ENCODE data around the gene NPIPA1.

Gene NPIPA1

GRCh38 chr16:14958323-14958600 is 21.0 kb downstream of the NPIPA1 start:
- WGBS (ENCODE audit: extremely low coverage, insufficient coverage, low lambda C conversion rate): no CpG with 5 or more reads among the region's 4 CpGs
- Histone ChIP-seq H3K9ac (ENCODE audit: low read length) (no peak overlapping the region), H3K56ac (ENCODE audit: low read length) (no peak overlapping the region), H3K79me2 (ENCODE audit: control insufficient read depth, insufficient read depth, low read length) (no peaks in the 10 kb centered on the region), H2AK5ac (ENCODE audit: low read length) (no peak overlapping the region), H3K4me2 (ENCODE audit: low read length) (no peak overlapping the region), H3K4me1 (ENCODE audit: control insufficient read depth, low read depth, low read length) (no peaks in the 10 kb centered on the region), H3K23ac (ENCODE audit: low read length) (no peak overlapping the region), H3K79me1 (ENCODE audit: low read length) (no peaks in the 10 kb centered on the region), H2BK120ac (ENCODE audit: low read depth, low read length) (no peak overlapping the region), H2BK5ac (ENCODE audit: low read length) (no peak overlapping the region), H3K18ac (ENCODE audit: low read length) (no peak overlapping the region), H3K27ac (ENCODE audit: low read depth, low read length) (no peak overlapping the region), H3K36me3 (ENCODE audit: control insufficient read depth, insufficient read depth, low read length) (no peaks in the 10 kb centered on the region), H2BK15ac (replicated peaks; ENCODE audit: low read depth) (no peak overlapping the region), H4K5ac (ENCODE audit: low read length) (no peak overlapping the region), H3K4me3 (ENCODE audit: low read length) (no peak overlapping the region), H4K8ac (ENCODE audit: low read depth, low read length) (no peak overlapping the region), H3K27me3 (ENCODE audit: insufficient read depth, low read length, poor library complexity) (no peaks in the 10 kb centered on the region), H3K4ac (ENCODE audit: low read depth, low read length) (no peak overlapping the region)
- no peak for DNase-seq

DNA sequence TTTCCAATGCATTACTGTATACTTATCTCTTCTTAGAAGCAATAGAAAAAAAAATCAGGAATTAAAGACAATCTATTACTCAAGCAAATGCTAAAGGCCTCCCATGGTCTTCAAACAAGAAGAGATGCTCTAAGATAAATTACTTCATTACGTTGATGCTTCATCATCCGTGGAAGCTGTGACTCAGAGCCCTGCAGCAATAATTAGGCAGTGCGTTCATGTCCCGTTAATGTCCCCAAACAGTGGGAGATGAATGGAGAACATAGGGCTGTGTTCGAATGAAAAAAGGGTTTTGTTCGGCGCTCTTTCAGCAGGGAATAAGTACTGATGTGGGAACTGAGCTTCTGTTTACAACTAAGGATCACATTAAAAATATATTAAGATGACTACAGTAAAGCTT is 21.7 kb downstream of the NPIPA1 start:
- H3K4me3 ChIP-seq (ENCODE audit: low read length): no peak overlapping the region
- H3K56ac ChIP-seq (ENCODE audit: low read length): no peak overlapping the region
- H3K79me2 ChIP-seq (ENCODE audit: control insufficient read depth, insufficient read depth, low read length): no peaks in the 10 kb centered on the region
- no peaks in the 10 kb centered on the region for H3K79me1 ChIP-seq (ENCODE audit: low read length)
- H3K27me3 ChIP-seq (ENCODE audit: insufficient read depth, low read length, poor library complexity): no peaks in the 10 kb centered on the region
- no peak overlapping the region for H2BK120ac ChIP-seq (ENCODE audit: low read depth, low read length)
- no peak for DNase-seq
- H4K8ac ChIP-seq (ENCODE audit: low read depth, low read length): no peak overlapping the region
- no peak overlapping the region for H2BK15ac ChIP-seq (replicated peaks; ENCODE audit: low read depth)
- no peak overlapping the region for H3K18ac ChIP-seq (ENCODE audit: low read length)
- H3K36me3 ChIP-seq (ENCODE audit: control insufficient read depth, insufficient read depth, low read length): no peaks in the 10 kb centered on the region
- no peak overlapping the region for H3K4ac ChIP-seq (ENCODE audit: low read depth, low read length)
- WGBS (ENCODE audit: extremely low coverage, insufficient coverage, low lambda C conversion rate): no CpG with 5 or more reads among the region's 7 CpGs
- no peak overlapping the region for H2AK5ac ChIP-seq (ENCODE audit: low read length)
- H3K9ac ChIP-seq (ENCODE audit: low read length): no peak overlapping the region
- no peak overlapping the region for H3K4me2 ChIP-seq (ENCODE audit: low read length)
- no peak overlapping the region for H2BK5ac ChIP-seq (ENCODE audit: low read length)
- no peak overlapping the region for H3K27ac ChIP-seq (ENCODE audit: low read depth, low read length)
- no peak overlapping the region for H4K5ac ChIP-seq (ENCODE audit: low read length)
- no peak overlapping the region for H3K23ac ChIP-seq (ENCODE audit: low read length)
- no peaks in the 10 kb centered on the region for H3K4me1 ChIP-seq (ENCODE audit: control insufficient read depth, low read depth, low read length)

DNA sequence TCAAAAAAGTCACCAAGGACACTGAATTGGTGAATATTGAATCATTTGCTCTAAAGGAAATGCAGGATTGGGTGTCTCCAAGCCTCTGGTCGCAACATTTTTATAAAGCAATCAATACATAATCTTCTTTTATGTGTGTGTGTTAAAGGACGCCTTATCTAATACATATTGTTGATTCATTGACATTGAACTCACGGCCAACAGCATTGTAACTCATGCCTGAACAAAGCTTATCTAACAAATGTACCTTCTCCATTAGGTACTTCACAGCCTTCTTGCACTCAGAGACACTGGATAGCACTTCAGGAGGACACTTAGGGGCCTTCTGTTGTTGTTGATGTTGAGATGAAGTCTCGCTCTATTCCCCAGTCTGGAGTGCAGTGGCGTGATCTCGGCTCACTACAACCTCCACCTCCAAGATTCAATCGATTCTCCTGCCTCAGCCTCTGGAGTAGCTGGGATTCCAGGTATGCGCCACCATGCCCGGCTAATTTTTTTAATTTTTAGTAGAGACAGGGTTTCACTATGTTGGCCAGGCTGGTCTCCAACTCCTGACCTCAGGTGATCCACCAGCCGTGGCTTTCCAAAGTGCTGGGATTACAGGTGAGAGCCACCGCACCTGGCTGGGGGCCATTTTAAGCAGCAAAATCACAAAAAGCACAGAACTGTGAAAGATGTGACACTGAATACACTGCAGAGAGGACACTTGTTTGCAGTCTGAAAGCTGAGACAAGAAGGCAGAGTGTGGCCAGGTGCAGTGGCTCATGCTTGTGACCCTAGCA is 24.4 kb downstream of the NPIPA1 start:
- Histone ChIP-seq H3K9ac (ENCODE audit: low read length) (no peak overlapping the region), H3K4me1 (ENCODE audit: control insufficient read depth, low read depth, low read length) (no peaks in the 10 kb centered on the region), H3K27ac (ENCODE audit: low read depth, low read length) (no peak overlapping the region), H3K27me3 (ENCODE audit: insufficient read depth, low read length, poor library complexity) (no peaks in the 10 kb centered on the region), H2AK5ac (ENCODE audit: low read length) (no peak overlapping the region), H3K79me2 (ENCODE audit: control insufficient read depth, insufficient read depth, low read length) (no peaks in the 10 kb centered on the region), H2BK120ac (ENCODE audit: low read depth, low read length) (no peak overlapping the region), H3K4me2 (ENCODE audit: low read length) (no peak overlapping the region), H2BK5ac (ENCODE audit: low read length) (no peak overlapping the region), H3K36me3 (ENCODE audit: control insufficient read depth, insufficient read depth, low read length) (no peaks in the 10 kb centered on the region), H3K4ac (ENCODE audit: low read depth, low read length) (no peak overlapping the region), H4K8ac (ENCODE audit: low read depth, low read length) (no peak overlapping the region), H3K56ac (ENCODE audit: low read length) (no peak overlapping the region), H4K5ac (ENCODE audit: low read length) (no peak overlapping the region), H3K4me3 (ENCODE audit: low read length) (no peak overlapping the region), H3K18ac (ENCODE audit: low read length) (no peak overlapping the region), H3K23ac (ENCODE audit: low read length) (no peak overlapping the region), H3K79me1 (ENCODE audit: low read length) (no peaks in the 10 kb centered on the region), H2BK15ac (replicated peaks; ENCODE audit: low read depth) (no peak overlapping the region)
- no CpG with 5 or more reads among the region's 11 CpGs for WGBS (ENCODE audit: extremely low coverage, insufficient coverage, low lambda C conversion rate)
- DNase-seq: no peak

GRCh38 chr16:14963281-14964173 is 26.3 kb downstream of the NPIPA1 start:
- Histone ChIP-seq H3K23ac (ENCODE audit: low read length) (no peak overlapping the region), H3K18ac (ENCODE audit: low read length) (no peak overlapping the region), H4K8ac (ENCODE audit: low read depth, low read length) (no peak overlapping the region), H3K9ac (ENCODE audit: low read length) (no peak overlapping the region), H3K79me2 (ENCODE audit: control insufficient read depth, insufficient read depth, low read length) (no peaks in the 10 kb centered on the region), H2BK5ac (ENCODE audit: low read length) (no peak overlapping the region), H2AK5ac (ENCODE audit: low read length) (no peak overlapping the region), H2BK120ac (ENCODE audit: low read depth, low read length) (no peak overlapping the region), H3K36me3 (ENCODE audit: control insufficient read depth, insufficient read depth, low read length) (no peaks in the 10 kb centered on the region), H3K79me1 (ENCODE audit: low read length) (no peaks in the 10 kb centered on the region), H3K56ac (ENCODE audit: low read length) (no peak overlapping the region), H2BK15ac (replicated peaks; ENCODE audit: low read depth) (no peak overlapping the region), H3K4me1 (ENCODE audit: control insufficient read depth, low read depth, low read length) (no peaks in the 10 kb centered on the region), H3K4ac (ENCODE audit: low read depth, low read length) (no peak overlapping the region), H3K4me3 (ENCODE audit: low read length) (no peak overlapping the region), H4K5ac (ENCODE audit: low read length) (no peak overlapping the region), H3K4me2 (ENCODE audit: low read length) (no peak overlapping the region), H3K27ac (ENCODE audit: low read depth, low read length) (no peak overlapping the region), H3K27me3 (ENCODE audit: insufficient read depth, low read length, poor library complexity) (no peaks in the 10 kb centered on the region)
- DNase-seq: no peak
- WGBS (ENCODE audit: extremely low coverage, insufficient coverage, low lambda C conversion rate): no CpG with 5 or more reads among the region's 8 CpGs

DNA sequence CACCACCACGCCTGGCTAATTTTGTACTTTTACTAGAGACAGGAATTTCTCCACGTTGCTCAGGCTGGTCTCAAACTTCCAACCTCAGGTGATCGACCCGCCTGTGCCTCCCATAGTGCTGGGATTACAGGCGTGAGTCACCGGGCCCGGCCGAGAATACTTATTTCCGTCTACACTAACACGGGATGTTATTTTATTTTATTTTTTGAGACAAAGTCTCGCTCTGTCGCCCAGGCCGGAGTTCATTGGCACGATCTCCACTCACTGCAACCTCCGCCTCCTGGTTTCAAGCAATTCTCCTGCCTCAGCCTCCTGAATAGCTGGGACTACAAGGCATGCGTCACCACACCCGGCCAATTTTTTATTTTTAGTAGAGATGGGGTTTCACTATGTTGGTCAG is 28.1 kb downstream of the NPIPA1 start:
- Histone ChIP-seq H3K23ac (ENCODE audit: low read length) (no peak overlapping the region), H3K36me3 (ENCODE audit: control insufficient read depth, insufficient read depth, low read length) (no peaks in the 10 kb centered on the region), H3K4me3 (ENCODE audit: low read length) (no peak overlapping the region), H2BK120ac (ENCODE audit: low read depth, low read length) (no peak overlapping the region), H3K9ac (ENCODE audit: low read length) (no peak overlapping the region), H2BK5ac (ENCODE audit: low read length) (no peak overlapping the region), H3K27me3 (ENCODE audit: insufficient read depth, low read length, poor library complexity) (no peaks in the 10 kb centered on the region), H4K5ac (ENCODE audit: low read length) (no peak overlapping the region), H3K4me2 (ENCODE audit: low read length) (no peak overlapping the region), H4K8ac (ENCODE audit: low read depth, low read length) (no peak overlapping the region), H3K4me1 (ENCODE audit: control insufficient read depth, low read depth, low read length) (no peaks in the 10 kb centered on the region), H3K56ac (ENCODE audit: low read length) (no peak overlapping the region), H3K79me1 (ENCODE audit: low read length) (no peaks in the 10 kb centered on the region), H3K79me2 (ENCODE audit: control insufficient read depth, insufficient read depth, low read length) (no peaks in the 10 kb centered on the region), H2AK5ac (ENCODE audit: low read length) (no peak overlapping the region), H3K18ac (ENCODE audit: low read length) (no peak overlapping the region), H3K4ac (ENCODE audit: low read depth, low read length) (no peak overlapping the region), H3K27ac (ENCODE audit: low read depth, low read length) (no peak overlapping the region), H2BK15ac (replicated peaks; ENCODE audit: low read depth) (no peak overlapping the region)
- WGBS (ENCODE audit: extremely low coverage, insufficient coverage, low lambda C conversion rate): no CpG with 5 or more reads among the region's 17 CpGs
- DNase-seq: no peak

Measured in mesendoderm (in vitro differentiated cells).